Choroid plexus epithelial cell (primary cell): Measurements from ENCODE around the gene ZNF699.

ENCODE experiments used
- DNase-seq: peaks from one replicate; pipeline ENCODE4 v3.0.0-alpha.2; 2010; ENCODE audit warnings: low read depth
- H3K4me3 ChIP-seq: 2 replicates; pipeline ENCODE4 v1.5.1; 2011; ENCODE audit warnings: low read depth, mild to moderate bottlenecking, control low read depth, low read length, moderate library complexity
- CTCF ChIP-seq: conservative IDR thresholded peaks from 2 replicates; pipeline ENCODE4 v1.5.1; 2011; ENCODE audit warnings: low read depth, mild to moderate bottlenecking, control low read depth, inconsistent platforms, low read length, moderate library complexity

Gene ZNF699

GRCh38 chr19:9251236-9251635 lies 58.4 kb downstream of the ZNF699 start:
- H3K4me3 ChIP-seq = no peak overlapping the region
- DNase-seq = no peak
- TF ChIP-seq CTCF = no peak

- no peak for TF ChIP-seq CTCF
- no peak for DNase-seq
- H3K4me3 ChIP-seq = no peak within 1 kb of the TSS
Observed at GRCh38 chr19:9250630-9251029, 59.0 kb downstream of the ZNF699 start, which contains the start of gene OR7E24. Gene OR7E24, plus strand, starts transcription at chr19:9250930. Its CDS starts 114 bp downstream, at chr19:9251044.
